ENCODE measurements around the gene NEUROD4.

NEUROD4 gene

GRCh38 chr12:55061024-55061423 is 41.2 kb downstream of the NEUROD4 start:
- no peak for DNase-seq

- DNase-seq: no peak
Measured at GRCh38 chr12:55063291-55063690, 43.5 kb downstream of the NEUROD4 start.

GRCh38 chr12:55065535-55065934 is 45.8 kb downstream of the NEUROD4 start:
- DNase-seq: no peak

- DNase-seq: no peak
Measured at GRCh38 chr12:55067701-55068100, 47.9 kb downstream of the NEUROD4 start.

GRCh38 chr12:55068416-55069010 is 48.7 kb downstream of the NEUROD4 start:
- no peak for DNase-seq

GRCh38 chr12:55072083-55072482 is 52.3 kb downstream of the NEUROD4 start:
- peak in 4 of 14 donors; percentile 8 to 35 (median 16) for DNase-seq

GRCh38 chr12:55073043-55074022 is 53.6 kb downstream of the NEUROD4 start:
- peak in 9 of 14 donors; percentile 2 to 66 (median 19) for DNase-seq

- DNase-seq: no peak
Measured at GRCh38 chr12:55074806-55075205, 55.0 kb downstream of the NEUROD4 start.

Measured in C1 segment of cervical spinal cord (tissue), 14 donors.